GM12801 (cell line): ENCODE data around the gene CCNL1.

ENCODE experiments used
- TF ChIP-seq, protein P1 (sequence below): IDR thresholded peaks from one replicate; pipeline ENCODE4 v1.5.1; 2011; ENCODE audit warnings: control low read depth; ENCODE audit not compliant: insufficient read length; ENCODE audit errors: extremely low read depth

Gene CCNL1

GRCh38 chr3:157152930-157153329 is 7.0 kb downstream of the CCNL1 start:
- TF ChIP-seq, protein P1, sequence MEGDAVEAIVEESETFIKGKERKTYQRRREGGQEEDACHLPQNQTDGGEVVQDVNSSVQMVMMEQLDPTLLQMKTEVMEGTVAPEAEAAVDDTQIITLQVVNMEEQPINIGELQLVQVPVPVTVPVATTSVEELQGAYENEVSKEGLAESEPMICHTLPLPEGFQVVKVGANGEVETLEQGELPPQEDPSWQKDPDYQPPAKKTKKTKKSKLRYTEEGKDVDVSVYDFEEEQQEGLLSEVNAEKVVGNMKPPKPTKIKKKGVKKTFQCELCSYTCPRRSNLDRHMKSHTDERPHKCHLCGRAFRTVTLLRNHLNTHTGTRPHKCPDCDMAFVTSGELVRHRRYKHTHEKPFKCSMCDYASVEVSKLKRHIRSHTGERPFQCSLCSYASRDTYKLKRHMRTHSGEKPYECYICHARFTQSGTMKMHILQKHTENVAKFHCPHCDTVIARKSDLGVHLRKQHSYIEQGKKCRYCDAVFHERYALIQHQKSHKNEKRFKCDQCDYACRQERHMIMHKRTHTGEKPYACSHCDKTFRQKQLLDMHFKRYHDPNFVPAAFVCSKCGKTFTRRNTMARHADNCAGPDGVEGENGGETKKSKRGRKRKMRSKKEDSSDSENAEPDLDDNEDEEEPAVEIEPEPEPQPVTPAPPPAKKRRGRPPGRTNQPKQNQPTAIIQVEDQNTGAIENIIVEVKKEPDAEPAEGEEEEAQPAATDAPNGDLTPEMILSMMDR = no peak

DNA sequence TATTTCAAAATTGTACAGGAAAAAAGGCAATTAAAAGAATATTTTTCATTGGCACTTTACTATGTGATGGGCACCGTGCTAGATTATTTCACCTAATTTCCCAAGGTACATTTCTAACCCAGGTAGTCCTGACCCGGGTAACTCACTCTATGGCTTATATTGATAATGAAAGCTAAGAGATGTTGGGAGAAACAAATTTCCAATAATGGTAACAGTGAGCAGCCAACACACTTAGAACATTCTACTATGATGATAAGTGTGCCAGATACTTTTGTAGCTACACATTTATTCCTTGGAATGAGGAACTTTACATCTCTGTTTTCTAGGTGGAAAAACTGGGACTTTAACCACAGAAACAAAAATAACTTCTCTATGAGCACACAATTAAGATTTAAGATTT is 7.5 kb downstream of the CCNL1 start:
- TF ChIP-seq, protein P1 = no peak

DNA sequence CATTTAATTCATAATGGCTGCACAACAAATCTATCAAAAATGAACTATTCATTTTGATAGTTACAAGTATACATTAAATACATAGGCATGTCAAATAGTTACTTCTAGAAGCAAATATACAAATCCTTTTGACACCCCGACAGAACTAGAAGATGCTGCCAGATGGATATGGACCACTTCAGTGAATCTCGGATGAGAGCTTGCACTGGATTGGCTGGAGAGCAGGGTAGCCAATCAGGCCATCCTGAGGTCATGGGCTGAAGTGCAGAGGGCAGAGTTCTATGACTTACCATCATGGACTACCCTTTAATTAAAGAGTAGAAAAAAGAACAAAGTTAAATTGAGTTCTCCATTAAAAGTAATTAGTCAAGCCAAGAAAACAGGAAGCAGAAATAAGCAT is 8.3 kb downstream of the CCNL1 start:
- TF ChIP-seq, protein P1 = no peak

GRCh38 chr3:157151151-157151550 is 8.8 kb downstream of the CCNL1 start:
- TF ChIP-seq, protein P1 = no peak

GRCh38 chr3:157149136-157149696 is 10.7 kb downstream of the CCNL1 start:
- TF ChIP-seq, protein P1 = no peak

DNA sequence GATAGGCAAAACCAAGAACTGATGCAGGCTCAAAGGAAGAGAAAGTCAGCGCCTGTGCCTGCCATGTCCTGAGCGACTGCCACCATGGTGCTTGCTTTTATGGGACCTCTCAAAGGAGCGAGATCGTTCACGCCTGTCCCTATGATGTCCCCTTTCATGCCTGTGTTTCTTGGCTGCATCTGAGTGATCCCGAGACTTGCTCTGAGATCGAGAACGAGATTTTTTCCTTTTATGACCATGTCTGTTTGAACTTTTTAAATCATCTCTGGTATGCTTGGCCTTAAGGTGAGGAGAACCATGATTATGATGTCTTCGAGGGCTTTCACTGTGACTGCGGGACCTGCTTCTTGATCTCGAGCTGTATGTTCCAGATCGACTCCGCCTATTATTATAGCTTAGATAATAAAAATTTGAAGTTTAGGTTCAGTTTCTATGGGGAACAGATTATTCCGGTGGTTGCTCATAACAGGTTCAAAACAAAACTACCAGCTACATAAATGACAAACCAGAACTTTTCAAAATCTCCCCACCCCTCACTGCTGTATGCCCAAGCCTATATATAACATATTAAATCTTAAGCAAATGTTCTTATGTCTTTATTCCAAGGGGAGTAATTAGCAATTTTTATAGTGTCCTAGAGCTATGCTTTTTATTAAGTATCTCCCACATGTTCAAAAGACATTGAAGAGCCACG is 11.6 kb downstream of the CCNL1 start:
- TF ChIP-seq, protein P1 = no peak

- TF ChIP-seq, protein P1 = no peak
Measured at GRCh38 chr3:157147099-157147803, 12.7 kb downstream of the CCNL1 start.
